Activated naive CD4-positive, alpha-beta T cell treated with anti-CD3 and anti-CD28 coated beads, Interleukin-2, amount 10 ng/mL, durations not matched to agents 7 days and 5 days (primary cell): ENCODE data around the gene MED23.

Experiments
- CTCF ChIA-PET: fragments of 350-600 bp; sonication (Branson Sonifier 250); formaldehyde crosslinking; loops from one replicate; lab custom pipeline; 2021; ENCODE audit warnings: antibody characterized with exemption; lab: Charles Lee
- DNase-seq: peaks from one replicate; pipeline ENCODE4 v3.0.0-alpha.2; 2020
- H3K27ac Mint-ChIP-seq: one replicate; pipeline ENCODE4 v1.8.0; 2021; ENCODE audit warnings: mild to moderate bottlenecking, moderate library complexity, mixed read lengths
- H3K27me3 Mint-ChIP-seq: one replicate; pipeline ENCODE4 v1.8.0; 2021; ENCODE audit warnings: mild to moderate bottlenecking, mixed read lengths
- H3K36me3 Mint-ChIP-seq: one replicate; pipeline ENCODE4 v1.8.0; 2021; ENCODE audit warnings: mixed read lengths
- H3K4me1 Mint-ChIP-seq: one replicate; pipeline ENCODE4 v1.8.0; 2021; ENCODE audit warnings: mixed read lengths
- H3K4me3 Mint-ChIP-seq: one replicate; pipeline ENCODE4 v1.8.0; 2021; ENCODE audit warnings: mild to moderate bottlenecking, moderate library complexity, mixed read lengths
- H3K9me3 Mint-ChIP-seq: one replicate; pipeline ENCODE4 v1.8.0; 2021; ENCODE audit warnings: mixed read lengths

MED23 gene

DNA sequence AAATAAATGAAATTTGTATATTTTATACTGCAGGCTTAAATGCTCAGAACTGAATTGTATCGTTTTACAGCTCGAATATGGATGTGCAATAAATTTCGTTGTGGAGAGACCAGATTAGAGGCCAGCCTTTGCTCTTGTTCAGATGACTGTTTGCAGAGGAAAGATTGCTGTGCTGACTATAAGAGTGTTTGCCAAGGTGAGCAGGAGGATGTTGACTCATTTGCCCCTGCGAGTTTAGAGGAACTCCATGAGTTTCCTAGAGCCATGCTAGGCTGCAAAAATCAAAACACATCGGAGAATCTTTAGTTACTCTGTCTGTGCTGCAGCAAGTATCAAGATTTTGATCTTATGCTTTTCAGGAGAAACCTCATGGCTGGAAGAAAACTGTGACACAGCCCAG is 24.4 kb upstream of the MED23 start:
- Mint-ChIP-seq H3K27me3 (no peaks in the 10 kb centered on the region), H3K9me3 (no peaks in the 10 kb centered on the region)

DNA sequence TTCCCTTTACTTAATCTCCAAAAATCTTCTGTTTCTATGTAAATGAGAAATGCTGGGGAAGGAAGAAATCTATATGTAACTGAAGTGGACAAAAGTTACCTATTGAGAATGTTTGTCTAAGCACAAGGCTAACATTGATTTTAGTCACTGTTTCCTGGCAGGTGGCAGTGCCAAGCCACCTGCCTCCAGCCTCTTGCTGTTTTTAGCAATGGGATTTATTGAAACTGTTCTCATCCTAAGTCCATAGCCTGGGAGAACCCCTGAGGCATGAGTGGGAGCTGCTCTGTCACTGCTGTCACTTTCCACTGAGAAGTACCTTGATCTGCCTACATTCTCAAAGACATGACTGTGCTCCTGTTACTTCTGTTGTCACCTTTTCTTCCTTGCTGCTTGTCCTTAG is 23.7 kb upstream of the MED23 start:
- Mint-ChIP-seq H3K9me3 (no peaks in the 10 kb centered on the region), H3K4me3 (no peak overlapping the region), H3K4me1 (no peaks in the 10 kb centered on the region), H3K36me3 (no peaks in the 10 kb centered on the region), H3K27ac (no peak overlapping the region), H3K27me3 (no peaks in the 10 kb centered on the region)
- CTCF ChIA-PET, result interaction anchor here (0.7 kb wide), 1 partner anchor 13 kb away, joined by 3 read pairs; no protein-coding TSS in a partner anchor
- no peak for DNase-seq

More for the DNA sequence above, 24.4 kb upstream of the MED23 start:
- no peak for DNase-seq
- CTCF ChIA-PET, result no interaction called here
- H3K36me3 Mint-ChIP-seq, result no peaks in the 10 kb centered on the region
- no peak overlapping the region for H3K27ac Mint-ChIP-seq
- H3K4me3 Mint-ChIP-seq, result no peak overlapping the region
- H3K4me1 Mint-ChIP-seq, result no peaks in the 10 kb centered on the region

DNA sequence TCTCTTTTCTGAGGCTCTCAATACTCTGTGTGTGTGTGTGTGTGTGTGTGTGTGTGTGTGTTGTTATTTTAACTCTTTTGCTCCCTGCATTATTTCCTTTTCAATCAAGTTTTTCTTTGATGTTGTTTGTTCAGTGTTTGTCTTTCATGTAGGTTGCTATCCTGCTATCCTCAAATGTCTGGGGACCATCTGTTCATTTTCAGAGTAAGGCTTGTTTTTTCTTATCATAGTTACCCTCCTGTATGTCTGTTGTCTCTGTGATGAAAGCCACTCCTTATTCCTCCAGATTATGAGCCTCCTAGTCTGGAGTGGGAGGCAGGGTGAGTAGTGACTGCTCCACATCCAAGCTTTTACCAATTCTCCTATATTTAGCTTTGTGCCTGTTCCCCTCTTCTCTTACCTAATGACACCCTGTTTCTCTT is 18.2 kb upstream of the MED23 start:
- H3K27me3 Mint-ChIP-seq, result no peaks in the 10 kb centered on the region
- CTCF ChIA-PET, result no interaction called here
- no peaks in the 10 kb centered on the region for H3K4me1 Mint-ChIP-seq

DNA sequence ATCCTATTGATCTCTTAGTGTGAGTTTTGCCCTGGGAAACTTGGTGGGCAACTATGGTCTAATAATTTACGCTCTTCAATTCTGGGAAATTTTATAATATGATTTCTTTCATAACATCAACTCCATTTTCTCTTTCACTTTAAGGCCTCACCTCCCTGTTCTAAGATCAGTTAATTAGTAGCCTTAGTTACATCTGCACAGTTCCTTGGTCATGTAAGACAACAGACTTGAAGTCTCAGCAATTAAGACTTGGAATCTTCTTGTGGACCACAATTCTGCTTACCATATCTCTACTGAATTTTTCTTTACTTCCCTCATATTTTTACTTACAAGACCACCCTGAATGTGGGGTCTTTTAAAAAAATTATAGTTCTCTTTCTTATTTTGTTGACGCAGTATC is 17.8 kb upstream of the MED23 start:
- Mint-ChIP-seq H3K36me3 (no peaks in the 10 kb centered on the region), H3K9me3 (no peaks in the 10 kb centered on the region), H3K27ac (no peak overlapping the region), H3K4me1 (no peaks in the 10 kb centered on the region), H3K4me3 (no peak overlapping the region), H3K27me3 (no peaks in the 10 kb centered on the region)
- CTCF ChIA-PET, result no interaction called here
- DNase-seq, result no peak

More for the DNA sequence above, 18.2 kb upstream of the MED23 start:
- Mint-ChIP-seq H3K36me3 (no peaks in the 10 kb centered on the region), H3K9me3 (no peaks in the 10 kb centered on the region), H3K4me3 (no peak overlapping the region), H3K27ac (no peak overlapping the region)
- DNase-seq, result no peak

DNA sequence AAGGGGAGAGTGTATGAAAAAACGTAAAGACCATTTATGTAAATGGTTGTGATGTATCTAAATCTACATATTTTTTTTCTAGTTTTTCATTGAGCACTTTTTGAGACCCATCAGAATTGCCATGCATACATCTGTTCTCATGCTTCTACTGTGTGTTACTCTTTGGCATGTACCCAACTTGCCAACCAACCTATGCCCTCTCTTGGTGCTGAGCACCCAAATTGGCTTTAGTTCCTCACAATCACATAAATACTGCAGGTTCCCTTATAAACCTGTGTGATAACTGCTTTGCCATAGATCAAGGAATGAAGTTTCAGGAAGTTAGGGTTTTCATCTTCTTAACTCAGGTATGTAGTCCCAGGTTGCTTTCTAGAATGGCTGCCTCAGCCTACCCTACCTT is 16.9 kb upstream of the MED23 start:
- CTCF ChIA-PET, result no interaction called here
- no peaks in the 10 kb centered on the region for H3K9me3 Mint-ChIP-seq
- no peaks in the 10 kb centered on the region for H3K4me1 Mint-ChIP-seq
- no peak overlapping the region for H3K27ac Mint-ChIP-seq
- no peaks in the 10 kb centered on the region for H3K27me3 Mint-ChIP-seq
- H3K36me3 Mint-ChIP-seq, result no peaks in the 10 kb centered on the region
- no peak overlapping the region for H3K4me3 Mint-ChIP-seq
- DNase-seq, result no peak

DNA sequence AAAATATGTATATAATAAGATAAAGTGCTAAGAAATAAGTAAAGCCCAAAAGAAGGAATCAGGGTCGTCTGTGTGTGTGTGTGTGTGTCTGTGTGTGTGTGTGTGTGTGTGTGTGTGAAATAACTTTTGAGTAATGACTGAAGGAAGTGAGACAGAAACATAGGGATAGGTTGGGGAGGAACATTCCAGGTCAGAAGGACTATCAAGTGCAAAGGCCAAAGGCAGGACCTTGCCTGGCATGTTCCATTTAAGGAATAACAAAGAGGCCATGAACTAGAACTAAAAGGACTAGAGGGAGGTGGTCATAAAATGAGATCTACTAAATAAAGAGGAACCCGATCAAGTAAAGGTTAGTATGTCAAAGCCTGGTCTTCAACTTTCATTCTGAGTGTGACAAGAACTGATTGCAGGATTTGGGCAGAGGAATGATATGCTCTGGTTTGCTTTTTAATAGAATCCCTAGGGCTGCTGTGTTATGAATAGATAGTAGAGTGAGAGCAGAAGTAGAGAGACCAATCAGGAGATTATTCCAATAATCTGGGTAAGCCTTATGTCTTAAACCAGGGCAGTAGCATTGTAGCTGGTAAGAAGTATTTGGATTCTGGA is 15.9 kb upstream of the MED23 start:
- Mint-ChIP-seq H3K9me3 (no peaks in the 10 kb centered on the region), H3K27me3 (no peaks in the 10 kb centered on the region), H3K4me3 (no peak overlapping the region), H3K4me1 (no peaks in the 10 kb centered on the region), H3K27ac (no peak overlapping the region), H3K36me3 (no peaks in the 10 kb centered on the region)
- DNase-seq, result no peak
- CTCF ChIA-PET, result no interaction called here

DNA sequence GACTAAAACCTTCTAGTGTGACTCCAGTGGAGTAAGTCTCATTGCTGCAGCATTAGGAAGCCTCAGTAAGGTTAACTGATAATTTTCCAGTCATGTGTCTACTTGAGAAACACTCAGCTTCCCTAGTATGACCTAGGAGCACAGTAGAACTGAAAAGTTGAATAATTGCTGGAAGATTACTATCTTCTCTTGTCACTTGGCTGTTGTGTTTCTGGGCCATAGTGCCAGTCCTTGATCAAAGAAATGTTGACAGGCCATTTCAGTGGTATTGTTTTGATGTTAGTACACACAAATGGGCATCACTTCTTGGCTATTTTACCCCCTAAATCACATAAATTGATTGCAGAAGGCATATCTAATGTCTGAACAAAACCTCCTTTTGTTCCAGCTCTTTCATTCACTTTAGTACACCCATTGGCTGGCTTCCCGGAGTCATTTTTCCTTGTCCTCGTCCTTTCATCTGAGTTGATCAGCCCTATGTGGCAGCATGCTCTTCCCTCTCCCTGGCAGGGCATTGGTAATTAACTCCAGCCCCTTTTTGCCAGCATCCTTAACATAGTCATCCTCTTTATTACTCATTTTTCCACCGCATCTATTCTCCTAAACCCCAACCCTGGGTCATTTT is 15.1 kb upstream of the MED23 start:
- DNase-seq, result no peak
- CTCF ChIA-PET, result no interaction called here
- H3K27ac Mint-ChIP-seq, result no peak overlapping the region

DNA sequence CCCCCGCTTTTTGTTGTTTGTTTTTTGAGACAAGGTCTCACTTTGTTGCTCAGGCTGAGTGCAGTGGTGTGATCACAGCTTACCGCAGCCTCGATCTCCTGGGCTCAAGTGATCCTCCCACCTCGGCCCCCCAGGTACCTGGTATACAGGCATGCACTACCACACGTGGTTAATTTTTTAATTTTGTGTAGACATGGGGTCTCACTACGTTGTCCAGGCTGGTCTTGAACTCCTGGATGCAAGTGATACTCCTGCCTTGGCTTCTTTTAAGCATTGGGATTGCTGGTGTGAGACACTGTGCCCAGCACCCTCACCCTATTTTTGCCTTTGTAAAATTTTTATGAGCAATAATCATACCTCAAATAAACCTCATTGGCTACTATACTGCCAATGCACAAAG is 14.5 kb upstream of the MED23 start:
- Mint-ChIP-seq H3K27me3 (no peaks in the 10 kb centered on the region), H3K4me3 (no peak overlapping the region), H3K9me3 (no peaks in the 10 kb centered on the region), H3K36me3 (no peaks in the 10 kb centered on the region), H3K27ac (no peak overlapping the region), H3K4me1 (no peaks in the 10 kb centered on the region)
- DNase-seq, result no peak
- CTCF ChIA-PET, result no interaction called here

More for the DNA sequence above, 15.1 kb upstream of the MED23 start:
- no peaks in the 10 kb centered on the region for H3K4me1 Mint-ChIP-seq
- H3K36me3 Mint-ChIP-seq, result no peaks in the 10 kb centered on the region
- no peak overlapping the region for H3K4me3 Mint-ChIP-seq
- no peaks in the 10 kb centered on the region for H3K27me3 Mint-ChIP-seq
- H3K9me3 Mint-ChIP-seq, result no peaks in the 10 kb centered on the region

DNA sequence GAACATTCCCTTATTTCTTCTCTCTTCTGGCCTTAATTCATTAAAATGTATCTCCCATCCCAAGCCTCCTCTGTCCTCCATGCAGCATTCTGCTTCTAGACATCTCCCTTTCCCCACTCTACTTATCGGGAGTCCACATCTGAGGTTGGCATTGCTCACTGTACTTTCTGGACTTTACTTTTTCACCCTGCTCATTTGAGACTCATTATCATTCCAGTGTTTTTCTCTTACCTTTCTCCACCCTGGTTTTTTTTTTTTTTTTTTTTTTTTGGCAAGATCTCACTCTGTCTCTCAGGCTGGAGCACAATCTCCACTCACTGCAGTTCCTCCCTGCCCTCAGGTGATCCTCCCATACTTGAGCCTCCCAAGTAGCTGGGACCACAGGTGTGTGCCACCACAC is 13.5 kb upstream of the MED23 start:
- H3K4me3 Mint-ChIP-seq, result no peak overlapping the region
- no peaks in the 10 kb centered on the region for H3K9me3 Mint-ChIP-seq
- no peaks in the 10 kb centered on the region for H3K27me3 Mint-ChIP-seq
- no peak for DNase-seq
- no peak overlapping the region for H3K27ac Mint-ChIP-seq
- H3K4me1 Mint-ChIP-seq, result no peaks in the 10 kb centered on the region
- CTCF ChIA-PET, result no interaction called here
- H3K36me3 Mint-ChIP-seq, result no peaks in the 10 kb centered on the region

DNA sequence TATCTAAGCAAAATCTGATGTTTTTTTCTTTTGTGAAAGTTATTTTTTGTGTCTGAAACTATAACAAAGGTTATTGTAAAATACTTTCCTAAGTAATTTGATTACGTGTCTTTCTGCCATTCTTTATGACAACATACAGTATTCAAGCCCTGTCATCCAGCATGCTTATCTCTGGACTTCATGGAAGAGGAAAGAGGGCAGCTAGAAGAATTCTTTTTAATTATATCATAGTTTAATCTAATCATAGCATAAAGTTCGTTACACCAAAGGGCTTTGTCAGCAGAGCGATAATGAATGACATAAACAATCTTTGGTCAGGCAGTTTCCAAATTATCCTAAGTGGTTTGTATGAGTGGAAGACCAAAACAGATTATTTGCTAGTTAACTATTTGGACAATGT is 12.5 kb upstream of the MED23 start:
- Mint-ChIP-seq H3K9me3 (no peaks in the 10 kb centered on the region), H3K36me3 (no peaks in the 10 kb centered on the region), H3K27me3 (no peaks in the 10 kb centered on the region), H3K4me3 (no peak overlapping the region), H3K4me1 (no peaks in the 10 kb centered on the region), H3K27ac (no peak overlapping the region)
- DNase-seq, result no peak
- CTCF ChIA-PET, result interaction anchor here (1.3 to 4.8 kb wide), 2 partner anchors 12 to 89 kb away, joined by 3 to 38 read pairs; partner anchors contain the start of gene MED23

DNA sequence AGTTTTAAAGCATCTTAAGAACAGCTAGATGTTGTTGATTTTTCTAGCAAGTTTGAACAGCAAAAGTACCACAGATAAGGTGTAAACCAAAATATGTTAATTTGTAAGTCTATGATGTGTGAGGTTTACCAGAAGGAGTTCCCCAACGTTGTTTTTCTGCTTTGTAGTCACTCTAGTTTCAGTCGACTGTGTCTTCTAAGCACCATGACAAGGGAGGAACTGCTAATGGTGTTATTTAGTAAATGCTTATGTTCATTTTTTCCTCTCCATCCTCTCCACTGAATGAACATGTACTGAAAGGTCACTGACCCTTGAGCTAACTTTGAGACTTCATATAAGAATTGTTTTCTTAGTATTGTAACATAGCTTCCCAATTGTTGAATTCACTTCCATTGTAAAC is 12.1 kb upstream of the MED23 start:
- no peaks in the 10 kb centered on the region for H3K4me1 Mint-ChIP-seq
- no peak overlapping the region for H3K4me3 Mint-ChIP-seq
- H3K27me3 Mint-ChIP-seq, result no peaks in the 10 kb centered on the region
- no peak for DNase-seq
- H3K36me3 Mint-ChIP-seq, result no peaks in the 10 kb centered on the region
- H3K9me3 Mint-ChIP-seq, result no peaks in the 10 kb centered on the region
- CTCF ChIA-PET, result interaction anchor here (1.3 to 4.8 kb wide), 2 partner anchors 11 to 89 kb away, joined by 3 to 38 read pairs; partner anchors contain the start of gene MED23
- no peak overlapping the region for H3K27ac Mint-ChIP-seq

DNA sequence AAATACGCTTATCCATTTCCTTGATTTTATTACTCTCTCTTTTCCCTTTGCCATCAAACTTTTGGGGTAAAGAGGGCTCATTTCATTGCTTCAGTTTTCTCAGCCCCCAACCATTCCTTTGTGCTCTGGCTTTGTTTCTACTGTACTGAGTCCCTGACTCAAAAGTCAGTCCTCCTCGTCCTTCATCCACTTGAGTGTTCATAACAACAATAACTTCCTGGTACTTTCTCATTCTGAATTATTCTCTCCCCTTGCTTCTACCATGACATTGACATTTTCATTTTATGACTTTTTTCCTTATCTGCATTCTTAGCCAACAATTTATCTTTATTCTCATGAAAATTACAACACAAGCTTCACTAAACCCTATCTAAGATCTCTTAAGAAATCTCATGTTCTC is 10.0 kb upstream of the MED23 start:
- Mint-ChIP-seq H3K9me3 (no peaks in the 10 kb centered on the region), H3K4me1 (no peaks in the 10 kb centered on the region), H3K4me3 (no peak overlapping the region), H3K36me3 (no peaks in the 10 kb centered on the region), H3K27me3 (no peaks in the 10 kb centered on the region), H3K27ac (no peak overlapping the region)
- CTCF ChIA-PET, result interaction anchor here (0.6 to 4.8 kb wide), 2 partner anchors 9 to 105 kb away, joined by 3 to 38 read pairs; partner anchors contain the start of gene MED23
- DNase-seq, result no peak

DNA sequence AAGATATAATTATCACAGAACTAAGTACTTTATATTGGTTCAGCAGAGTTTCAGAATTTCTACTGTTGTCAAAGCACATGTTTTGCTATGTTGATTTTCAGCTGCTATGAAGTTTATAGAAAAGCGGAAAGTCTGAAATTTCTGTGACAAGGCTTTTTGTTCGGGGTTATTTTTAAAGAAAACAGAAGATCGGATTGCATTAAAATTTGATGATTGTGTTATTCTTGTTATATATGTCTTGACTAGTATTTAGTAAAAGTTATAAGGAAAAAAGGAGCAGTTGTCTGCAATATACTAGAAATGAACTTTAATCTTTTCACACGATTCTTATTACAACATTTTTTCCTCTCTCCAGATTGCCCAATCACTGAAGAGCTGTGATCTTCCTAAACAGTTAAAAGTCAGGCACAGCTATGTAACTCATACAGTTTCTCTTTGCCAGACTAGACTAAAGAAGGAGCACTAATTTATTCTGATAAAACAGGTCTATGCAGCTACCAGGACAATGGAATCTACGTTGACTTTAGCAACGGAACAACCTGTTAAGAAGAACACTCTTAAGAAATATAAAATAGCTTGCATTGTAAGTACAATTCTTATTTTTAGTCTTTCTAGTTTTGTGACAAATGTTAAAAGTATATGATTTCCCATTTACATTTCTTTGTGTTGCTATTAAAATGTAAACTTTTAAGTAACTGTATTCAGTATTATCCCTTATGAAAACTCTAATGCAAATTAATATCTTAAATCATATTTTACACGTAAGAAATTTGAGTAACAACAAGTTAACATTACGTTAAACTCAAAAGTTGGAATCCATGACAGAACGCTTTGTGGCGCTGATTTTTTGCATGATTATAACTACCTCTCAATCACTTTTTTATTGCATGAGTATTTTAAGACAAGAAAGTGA is 9.1 kb upstream of the MED23 start, which contains the start of gene ENPP3:
ENPP3 (plus strand) TSS at position 423 of the 913 bp plus-strand sequence; CDS start at position 506, 83 bp downstream.
- Mint-ChIP-seq H3K9me3 (no peaks in the 10 kb centered on the region), H3K27me3 (no peaks in the 10 kb centered on the region), H3K4me1 (no peaks in the 10 kb centered on the region), H3K4me3 (no peak within 1 kb of the TSS), H3K27ac (no peak within 1 kb of the TSS), H3K36me3 (no peaks in the 10 kb centered on the region)
- CTCF ChIA-PET, result interaction anchor here (0.6 to 4.8 kb wide), 3 partner anchors 9 to 455 kb away, joined by 3 to 38 read pairs (median 3); partner anchors contain the start of gene MED23
- no peak for DNase-seq
